Naive thymus-derived CD4-positive, alpha-beta T cell (primary cell): ENCODE data around the gene CASQ1. TPM values are rescaled to one million over a fixed set of nuclear protein-coding genes. Genes with fewer than 3 reads are reported as not detected.

ENCODE experiments used
- ATAC-seq: fragments of 150-1000 bp; cut with Tn5 transposase; 2 replicates; pipeline ENCODE4 v1.10.0; 2021; ENCODE audit warnings: mild to moderate bottlenecking, moderate library complexity
- CTCF ChIA-PET: fragments of 350-600 bp; sonication (Branson Sonifier 250); formaldehyde crosslinking; loops from one replicate; lab custom pipeline; 2021; ENCODE audit warnings: antibody characterized with exemption; lab: Charles Lee
- POLR2A ChIA-PET: fragments of 350-600 bp; sonication (Branson Sonifier 250); formaldehyde crosslinking; loops from one replicate; lab custom pipeline; 2021; ENCODE audit warnings: antibody characterized with exemption, inconsistent platforms; lab: Charles Lee
- DNase-seq, 9 donors: peaks; one replicate each; pipeline versions ENCODE4 v3.0.0 to v3.0.0-alpha.2; 2020 to 2022; ENCODE audit warnings: mixed read lengths in 1 of 9
- H3K27ac ChIP-seq: one replicate; pipeline ENCODE4 v1.7.0; 2013; ENCODE audit warnings: mild to moderate bottlenecking, low read depth, low read length, moderate library complexity
- H3K27me3 ChIP-seq, 2 donors: one replicate each; pipeline ENCODE4 v1.7.0; 2013; ENCODE audit warnings: low read length in 2 of 2, mild to moderate bottlenecking in 2 of 2, moderate library complexity in 2 of 2; ENCODE audit not compliant: control insufficient read depth in 2 of 2, insufficient read depth in 2 of 2
- H3K36me3 ChIP-seq, 3 experiments: 1 replicate in 2 of 3; 2 replicates in 1 of 3; pipeline ENCODE4 v1.7.0; 2013; ENCODE audit warnings: low read length in 3 of 3, mild to moderate bottlenecking in 3 of 3, moderate library complexity in 1 of 3; ENCODE audit not compliant: insufficient read depth in 3 of 3, control insufficient read depth in 2 of 3
- H3K4me1 ChIP-seq, 2 donors: one replicate each; pipeline ENCODE4 v1.7.0; 2013; ENCODE audit warnings: low read length in 2 of 2, mild to moderate bottlenecking in 2 of 2, moderate library complexity in 1 of 2; ENCODE audit not compliant: control insufficient read depth in 2 of 2, insufficient read depth in 2 of 2
- H3K4me3 ChIP-seq: 2 replicates; pipeline ENCODE4 v1.7.0; 2013; ENCODE audit warnings: mild to moderate bottlenecking, low read length
- H3K9me3 ChIP-seq, 3 experiments: 1 replicate in 2 of 3; 2 replicates in 1 of 3; pipeline ENCODE4 v1.7.0; 2013; ENCODE audit warnings: low read length in 3 of 3; ENCODE audit not compliant: control insufficient read depth in 2 of 3
- H3K27ac Mint-ChIP-seq, 9 donors: one replicate each; pipeline ENCODE4 v1.8.0; 2020 to 2022; ENCODE audit warnings: mixed read lengths in 9 of 9, mild to moderate bottlenecking in 8 of 9, moderate library complexity in 5 of 9, inconsistent platforms in 2 of 9
- H3K27me3 Mint-ChIP-seq, 5 donors: one replicate each; pipeline ENCODE4 v1.8.0; 2021 to 2022; ENCODE audit warnings: mixed read lengths in 5 of 5, mild to moderate bottlenecking in 1 of 5
- H3K36me3 Mint-ChIP-seq, 5 donors: one replicate each; pipeline ENCODE4 v1.8.0; 2020 to 2022; ENCODE audit warnings: mixed read lengths in 5 of 5, mild to moderate bottlenecking in 3 of 5, inconsistent platforms in 1 of 5
- H3K4me1 Mint-ChIP-seq, 7 donors: one replicate each; pipeline ENCODE4 v1.8.0; 2020 to 2022; ENCODE audit warnings: mixed read lengths in 7 of 7, mild to moderate bottlenecking in 3 of 7, inconsistent platforms in 1 of 7
- H3K4me3 Mint-ChIP-seq, 10 donors: one replicate each; pipeline ENCODE4 v1.8.0; 2020 to 2022; ENCODE audit warnings: mild to moderate bottlenecking in 10 of 10, mixed read lengths in 10 of 10, moderate library complexity in 6 of 10, inconsistent platforms in 2 of 10
- H3K9me3 Mint-ChIP-seq, 11 donors: one replicate each; pipeline ENCODE4 v1.8.0; 2020 to 2022; ENCODE audit warnings: mixed read lengths in 11 of 11, mild to moderate bottlenecking in 4 of 11, inconsistent platforms in 1 of 11, moderate library complexity in 1 of 11
- intact Hi-C, 2 donors: fragments of 100-400 bp; cut with micrococcal nuclease; formaldehyde crosslinking; loops; one replicate each; pipeline ENCODE4 v1.15.1; 2023
- polyA plus RNA-seq, 2 donors: library from polyadenylated mRNA; unstranded; fragments of 300-500 nt; fragmentation: Illumina TruSeq; gene quantifications; one replicate each; pipeline ENCODE4 v1.2.3, GENCODE V29; 2021
- total RNA-seq, 6 experiments: library from RNA in 5 of 6; stranded (reverse) in 5 of 6; gene quantifications; 1 replicate in 5 of 6; 2 replicates in 1 of 6; pipeline ENCODE4 v1.2.3 and lab custom pipeline; 2021 to 2026

CASQ1 gene
- total and polyA plus RNA-seq, 7 experiments from 2014 or later = 1.1 TPM; not detected in 6

DNA sequence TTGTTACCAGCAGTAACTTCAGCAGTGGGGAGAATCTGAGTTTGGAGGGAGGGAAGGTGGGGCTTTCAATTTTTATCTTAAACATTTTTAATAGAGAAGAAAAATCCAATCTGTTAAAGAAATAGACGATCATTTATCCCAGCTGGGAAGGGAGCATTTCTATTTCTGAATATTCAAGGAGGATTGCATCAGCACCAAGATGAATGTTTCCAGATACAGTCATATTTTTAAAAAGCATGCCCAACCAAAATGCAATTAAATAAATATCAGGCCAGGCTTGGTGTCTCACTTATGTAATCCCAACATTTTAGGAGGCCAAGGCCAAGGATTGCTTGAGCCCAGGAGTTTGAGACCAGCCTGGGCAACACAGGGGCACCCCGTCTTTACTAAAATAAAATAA lies 40.7 kb upstream of the CASQ1 start:
- no peak overlapping the region for H3K4me3 Mint-ChIP-seq
- DNase-seq (no peak), ATAC-seq (no peak)
- H3K27me3 Mint-ChIP-seq = peaks cover 0 to 20% (median 0%) of the 10 kb centered on the region in 5 donors
- no peaks in the 10 kb centered on the region for H3K27me3 ChIP-seq
- H3K36me3 Mint-ChIP-seq = no peaks in the 10 kb centered on the region
- no peaks in the 10 kb centered on the region for H3K4me1 ChIP-seq
- no peak overlapping the region for H3K27ac ChIP-seq
- intact Hi-C loops = no loop called here
- H3K9me3 ChIP-seq = no peaks in the 10 kb centered on the region
- no peak overlapping the region for H3K27ac Mint-ChIP-seq
- no peak overlapping the region for H3K4me3 ChIP-seq
- ChIA-PET POLR2A (interaction anchor here (0.6 kb wide), 1 partner anchor 8 kb away, joined by 3 read pairs; no protein-coding TSS in a partner anchor), CTCF (no interaction called here)
- H3K9me3 Mint-ChIP-seq = no peaks in the 10 kb centered on the region
- no peaks in the 10 kb centered on the region for H3K36me3 ChIP-seq
- peaks cover 0 to 3% (median 0%) of the 10 kb centered on the region in 7 donors for H3K4me1 Mint-ChIP-seq

DNA sequence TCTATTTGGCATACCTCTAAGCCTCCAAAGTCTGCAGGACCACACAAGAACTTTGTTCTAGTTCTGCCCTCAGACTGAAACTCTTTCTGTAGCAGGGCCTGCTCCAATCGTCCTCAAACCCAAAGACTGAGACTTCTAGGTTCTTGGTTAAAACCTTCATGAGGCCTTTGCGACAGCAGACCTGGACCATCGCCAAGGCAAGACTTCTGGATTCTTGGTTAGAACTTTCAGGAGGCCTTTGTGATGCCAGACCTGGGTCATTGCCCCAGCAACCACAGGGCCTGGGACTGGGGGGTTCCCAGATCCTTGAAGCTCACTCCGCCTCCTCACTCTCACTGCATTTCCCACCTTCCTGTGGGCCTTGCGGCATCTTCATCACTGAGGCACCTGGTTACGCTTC lies 39.1 kb upstream of the CASQ1 start, which contains the start of gene ATP1A4:
Gene ATP1A4, plus strand, starts transcription at position 301 of the 400 bp plus-strand sequence. CDS start 438 bp downstream, outside the sequence.
- H3K9me3 Mint-ChIP-seq = no peaks in the 10 kb centered on the region
- DNase-seq = no peak
- peaks cover 0 to 16% (median 3%) of the 10 kb centered on the region in 5 donors for H3K27me3 Mint-ChIP-seq
- Histone ChIP-seq H3K36me3 (no peaks in the 10 kb centered on the region), H3K4me3 (no peak within 1 kb of the TSS), H3K9me3 (no peaks in the 10 kb centered on the region), H3K27ac (no peak within 1 kb of the TSS), H3K4me1 (no peaks in the 10 kb centered on the region), H3K27me3 (no peaks in the 10 kb centered on the region)
- intact Hi-C loops = no loop called here
- H3K4me1 Mint-ChIP-seq = peaks cover 0 to 3% (median 0%) of the 10 kb centered on the region in 7 donors
- no peak within 1 kb of the TSS for H3K27ac Mint-ChIP-seq
- CTCF ChIA-PET = no interaction called here
- no peaks in the 10 kb centered on the region for H3K36me3 Mint-ChIP-seq
- no peak within 1 kb of the TSS for H3K4me3 Mint-ChIP-seq
- ATAC-seq = no peak
- POLR2A ChIA-PET = no interaction called here

DNA sequence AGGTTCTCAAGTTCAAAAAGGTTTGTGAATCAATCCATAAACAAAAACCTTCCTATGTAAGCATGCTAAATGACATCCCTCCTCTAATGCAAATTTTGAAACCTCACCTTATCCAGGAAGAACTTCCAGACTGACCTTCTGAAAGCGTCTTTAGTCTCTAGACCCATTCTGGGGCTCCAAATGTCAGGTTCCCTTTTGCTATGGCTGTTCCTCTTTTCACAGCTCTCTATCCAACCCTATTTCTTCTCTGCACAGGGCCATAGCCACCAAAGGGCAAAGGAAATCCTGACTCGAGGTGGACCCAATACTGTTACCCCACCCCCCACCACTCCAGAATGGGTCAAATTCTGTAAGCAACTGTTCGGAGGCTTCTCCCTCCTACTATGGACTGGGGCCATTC lies 35.6 kb upstream of the CASQ1 start:
- H3K9me3 ChIP-seq = no peaks in the 10 kb centered on the region
- no peak overlapping the region for H3K4me3 Mint-ChIP-seq
- peak; percentile 38 for ATAC-seq
- no peak overlapping the region for H3K4me3 ChIP-seq
- no peaks in the 10 kb centered on the region for H3K36me3 Mint-ChIP-seq
- H3K9me3 Mint-ChIP-seq = no peaks in the 10 kb centered on the region
- H3K27me3 Mint-ChIP-seq = peaks cover 0 to 27% (median 7%) of the 10 kb centered on the region in 5 donors
- H3K27ac Mint-ChIP-seq = no peak overlapping the region
- H3K27me3 ChIP-seq = no peaks in the 10 kb centered on the region
- POLR2A ChIA-PET = no interaction called here
- H3K4me1 ChIP-seq = no peaks in the 10 kb centered on the region
- DNase-seq = no peak
- no peaks in the 10 kb centered on the region for H3K36me3 ChIP-seq
- intact Hi-C loops = no loop called here
- CTCF ChIA-PET = no interaction called here
- no peak overlapping the region for H3K27ac ChIP-seq
- peaks cover 0 to 3% (median 0%) of the 10 kb centered on the region in 7 donors for H3K4me1 Mint-ChIP-seq

DNA sequence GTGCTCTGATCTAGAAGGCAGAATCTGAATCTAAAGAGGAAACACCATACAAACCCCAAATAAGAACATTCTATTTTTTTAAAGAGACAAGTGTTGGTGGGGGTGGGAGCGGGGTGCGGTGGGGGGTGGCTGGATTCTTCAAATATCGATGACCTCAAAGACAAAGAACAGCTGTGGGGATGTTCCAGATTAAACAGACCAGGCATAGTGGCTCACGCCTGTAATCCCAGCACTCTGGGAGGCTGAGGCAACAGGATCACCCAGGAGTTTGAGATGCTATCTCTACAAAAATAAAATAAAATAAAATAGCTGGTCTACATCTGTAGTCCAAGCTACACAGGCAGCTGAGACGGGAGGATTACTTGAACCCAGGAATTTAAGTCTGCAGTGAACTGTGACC lies 34.0 kb upstream of the CASQ1 start:
- Mint-ChIP-seq H3K4me1 (peaks cover 0 to 3% (median 0%) of the 10 kb centered on the region in 7 donors), H3K27me3 (peaks cover 0 to 32% (median 7%) of the 10 kb centered on the region in 5 donors), H3K4me3 (no peak overlapping the region), H3K9me3 (no peaks in the 10 kb centered on the region), H3K36me3 (no peaks in the 10 kb centered on the region), H3K27ac (no peak overlapping the region)
- H3K36me3 ChIP-seq = no peaks in the 10 kb centered on the region
- H3K27ac ChIP-seq = no peak overlapping the region
- no peak overlapping the region for H3K4me3 ChIP-seq
- DNase-seq (no peak), ATAC-seq (no peak)
- no peaks in the 10 kb centered on the region for H3K9me3 ChIP-seq
- intact Hi-C loops = no loop called here
- ChIA-PET CTCF (no interaction called here), POLR2A (no interaction called here)
- H3K4me1 ChIP-seq = no peaks in the 10 kb centered on the region
- H3K27me3 ChIP-seq = no peaks in the 10 kb centered on the region

DNA sequence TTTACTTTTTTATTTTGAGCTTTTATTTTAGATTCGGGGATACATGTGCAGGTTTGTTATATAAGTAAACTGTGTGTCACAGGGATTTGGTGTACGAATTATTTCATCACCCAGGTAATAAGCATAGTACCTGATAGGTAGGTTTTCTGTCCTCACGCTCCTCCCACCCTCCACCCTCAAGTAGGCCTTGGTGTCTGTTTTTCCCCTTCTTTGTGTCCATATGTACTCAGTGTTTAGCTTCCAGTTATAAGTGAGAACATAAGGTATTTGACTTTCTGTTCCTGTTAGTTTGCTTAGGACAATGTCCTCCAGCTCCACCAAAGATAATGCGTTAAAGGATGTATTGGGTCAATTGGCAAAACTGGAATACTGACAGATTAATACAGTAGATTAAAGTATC lies 33.2 kb upstream of the CASQ1 start:
- H3K27ac Mint-ChIP-seq = no peak overlapping the region
- intact Hi-C loops = no loop called here
- no peak for ATAC-seq
- Histone ChIP-seq H3K4me3 (no peak overlapping the region), H3K36me3 (no peaks in the 10 kb centered on the region), H3K27ac (no peak overlapping the region), H3K4me1 (no peaks in the 10 kb centered on the region), H3K9me3 (no peaks in the 10 kb centered on the region), H3K27me3 (no peaks in the 10 kb centered on the region)
- no peak for DNase-seq
- ChIA-PET CTCF (interaction anchor here (1.0 kb wide), 1 partner anchor 134 kb away, joined by 3 read pairs; no protein-coding TSS in a partner anchor), POLR2A (no interaction called here)
- no peak overlapping the region for H3K4me3 Mint-ChIP-seq
- peaks cover 0 to 33% (median 5%) of the 10 kb centered on the region in 5 donors for H3K27me3 Mint-ChIP-seq
- no peaks in the 10 kb centered on the region for H3K9me3 Mint-ChIP-seq
- no peaks in the 10 kb centered on the region for H3K36me3 Mint-ChIP-seq
- peaks cover 0 to 3% (median 0%) of the 10 kb centered on the region in 7 donors for H3K4me1 Mint-ChIP-seq

DNA sequence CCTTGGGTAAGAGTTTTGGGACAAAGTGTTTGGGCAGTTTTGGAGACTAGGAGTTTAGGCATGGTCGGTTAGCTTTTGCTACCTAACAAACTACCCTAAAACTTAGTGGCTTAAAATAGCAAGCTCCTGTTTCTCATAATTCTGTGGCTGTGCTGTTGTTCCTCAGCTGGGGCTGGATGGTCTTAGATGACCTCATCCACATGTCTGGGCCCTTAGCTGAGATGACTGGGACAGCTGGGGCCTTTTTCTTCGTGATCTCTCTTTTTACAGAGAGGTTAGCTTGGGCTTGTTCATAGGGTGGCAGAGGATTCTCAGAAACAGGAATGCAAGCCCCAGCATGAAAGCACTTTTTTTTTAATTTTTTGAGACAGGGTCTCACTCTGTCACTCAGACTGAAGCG lies 32.3 kb upstream of the CASQ1 start:
- intact Hi-C loops = no loop called here
- H3K27ac ChIP-seq = no peak overlapping the region
- ATAC-seq = no peak
- POLR2A ChIA-PET = interaction anchor here (0.7 kb wide), 1 partner anchor 8 kb away, joined by 3 read pairs; no protein-coding TSS in a partner anchor
- CTCF ChIA-PET = no interaction called here
- no peak for DNase-seq
- no peaks in the 10 kb centered on the region for H3K4me1 ChIP-seq
- no peaks in the 10 kb centered on the region for H3K9me3 Mint-ChIP-seq
- H3K27ac Mint-ChIP-seq = no peak overlapping the region
- H3K4me3 ChIP-seq = no peak overlapping the region
- H3K9me3 ChIP-seq = no peaks in the 10 kb centered on the region
- no peaks in the 10 kb centered on the region for H3K36me3 ChIP-seq
- no peak overlapping the region for H3K4me3 Mint-ChIP-seq
- peaks cover 0 to 32% (median 5%) of the 10 kb centered on the region in 5 donors for H3K27me3 Mint-ChIP-seq
- no peaks in the 10 kb centered on the region for H3K36me3 Mint-ChIP-seq
- H3K4me1 Mint-ChIP-seq = peaks cover 0 to 3% (median 0%) of the 10 kb centered on the region in 7 donors
- H3K27me3 ChIP-seq = no peaks in the 10 kb centered on the region

DNA sequence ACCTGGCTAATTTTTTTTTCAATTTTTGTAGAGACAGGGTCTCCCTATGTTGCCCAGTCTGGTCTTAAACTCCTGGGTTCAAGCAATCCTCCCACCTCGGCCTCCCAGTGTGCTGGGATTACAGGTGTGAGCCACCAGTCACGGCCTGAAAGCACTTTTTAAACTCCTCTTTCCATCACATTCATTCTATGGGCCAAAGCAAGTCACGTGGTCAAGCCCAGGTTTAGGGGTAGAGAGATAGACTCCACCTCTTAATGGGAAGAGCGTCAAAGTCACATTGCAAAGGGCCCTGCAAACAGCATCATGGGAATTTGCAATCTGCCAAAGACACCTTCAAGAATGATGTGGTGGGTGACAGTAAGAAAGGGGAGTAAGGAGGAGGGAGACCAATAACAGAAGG lies 31.8 kb upstream of the CASQ1 start:
- intact Hi-C loops = no loop called here
- Histone ChIP-seq H3K4me3 (no peak overlapping the region), H3K4me1 (no peaks in the 10 kb centered on the region), H3K9me3 (no peaks in the 10 kb centered on the region), H3K27ac (no peak overlapping the region), H3K36me3 (no peaks in the 10 kb centered on the region), H3K27me3 (no peaks in the 10 kb centered on the region)
- DNase-seq (no peak), ATAC-seq (no peak)
- Mint-ChIP-seq H3K9me3 (no peaks in the 10 kb centered on the region), H3K27me3 (peaks cover 0 to 32% (median 5%) of the 10 kb centered on the region in 5 donors), H3K4me3 (no peak overlapping the region), H3K36me3 (no peaks in the 10 kb centered on the region), H3K27ac (no peak overlapping the region), H3K4me1 (peaks cover 0 to 3% (median 0%) of the 10 kb centered on the region in 7 donors)
- ChIA-PET POLR2A (no interaction called here), CTCF (interaction anchor here (1.1 kb wide), 1 partner anchor 35 kb away, joined by 3 read pairs; no protein-coding TSS in a partner anchor)
